Loucy (cell line): ENCODE data around the gene OVAAL.

Source experiments
- CTCF ChIP-seq: fragments of 200-600 bp; sonication (generic); conservative IDR thresholded peaks from 2 replicates; pipeline ENCODE4 v1.5.1; 2014; ENCODE audit warnings: mild to moderate bottlenecking, antibody characterized with exemption, low read length
- EZH2phosphoT487 ChIP-seq: fragments of 200-600 bp; IDR thresholded peaks from 2 replicates; pipeline ENCODE4 v1.6.1; 2018; ENCODE audit warnings: antibody characterized with exemption, mild to moderate bottlenecking, moderate library complexity, borderline replicate concordance

DNA sequence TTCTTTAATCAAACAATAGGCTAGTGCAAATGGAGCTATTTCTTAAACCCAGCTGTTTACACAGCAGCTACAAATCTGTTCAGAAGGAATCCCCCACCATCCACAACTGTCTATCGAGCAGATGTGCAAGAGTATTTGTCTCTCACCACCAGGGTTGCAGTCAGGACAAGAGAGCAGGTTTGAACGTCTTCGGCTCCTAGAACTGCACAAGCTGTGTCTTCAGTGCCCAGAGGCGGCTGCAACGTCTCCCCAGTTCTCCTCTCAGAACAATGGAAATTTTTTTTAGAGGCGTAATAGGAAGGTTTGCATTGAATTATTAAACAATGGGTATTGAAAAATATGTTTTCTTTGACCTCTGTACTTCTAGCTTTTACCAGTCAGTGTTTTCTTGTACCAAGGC is 7.3 kb downstream of the OVAAL start:
- no peak for TF ChIP-seq CTCF
- TF ChIP-seq EZH2phosphoT487, result no peak
